Measurements from ENCODE around the gene DRC7. TPM values are rescaled to one million over a fixed set of nuclear protein-coding genes. Genes with fewer than 3 reads are reported as not detected.

Gene DRC7
- total and polyA plus RNA-seq, 9 of the 15 experiments (the other 6 are each of a cell fraction or from before 2014, with no cell fraction given) = 0.04 to 0.33 (median 0.12) TPM; not detected in 3

DNA sequence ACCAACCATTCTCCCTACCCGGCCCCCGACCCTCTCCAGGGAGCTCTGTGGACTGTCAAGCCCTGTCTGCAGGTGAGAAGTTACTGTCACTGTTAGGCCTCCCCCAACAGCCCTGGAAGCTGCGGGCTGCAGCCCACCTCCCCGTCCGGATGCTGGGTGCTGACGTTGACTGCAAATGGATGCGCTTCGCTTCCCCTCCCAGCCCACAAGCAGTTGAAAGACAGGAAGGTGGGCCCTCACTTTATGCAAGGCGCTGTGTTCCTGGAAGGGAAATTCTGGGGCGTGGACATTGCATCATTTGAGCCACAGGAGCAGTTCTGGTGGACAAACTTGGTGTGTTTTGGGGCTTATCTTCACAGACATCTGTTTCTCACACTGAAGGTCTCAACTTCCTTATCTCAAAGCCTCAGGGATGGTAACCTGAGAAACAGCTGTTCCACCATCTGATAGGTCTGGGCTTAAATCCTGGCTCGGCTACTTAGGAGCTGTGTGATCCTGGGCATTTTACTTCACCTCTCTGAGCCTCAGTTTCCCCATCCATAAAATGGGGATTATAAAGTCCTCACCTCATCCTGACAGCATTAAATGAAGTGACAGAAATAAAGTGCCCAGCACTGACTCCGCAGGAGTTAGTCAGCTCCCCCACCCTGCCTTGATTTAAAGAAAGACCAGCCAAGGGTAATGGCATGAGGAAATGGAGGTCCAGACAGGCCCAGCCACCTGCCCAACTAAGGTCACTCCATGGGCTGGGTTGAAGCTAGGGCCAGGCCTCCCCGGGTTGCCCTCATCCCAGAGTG lies 4.6 kb upstream of the DRC7 start (continued):
- TF ChIP-seq JUND (IDR thresholded peaks at IDR 0.05; ENCODE audit: borderline replicate concordance, low read depth, low read length) = peak; percentile 96
- peak; percentile 90; the same call in 1 of the 3 replicates for TF ChIP-seq JUND (tag; IDR thresholded peaks at IDR 0.05; ENCODE audit: borderline replicate concordance, low read depth, low read length)
- no peak; the same call in 1 of the 2 replicates for TF ChIP-seq XRCC5 (IDR thresholded peaks at IDR 0.05; ENCODE audit: low read depth, low read length)
- TF ChIP-seq, protein P1, sequence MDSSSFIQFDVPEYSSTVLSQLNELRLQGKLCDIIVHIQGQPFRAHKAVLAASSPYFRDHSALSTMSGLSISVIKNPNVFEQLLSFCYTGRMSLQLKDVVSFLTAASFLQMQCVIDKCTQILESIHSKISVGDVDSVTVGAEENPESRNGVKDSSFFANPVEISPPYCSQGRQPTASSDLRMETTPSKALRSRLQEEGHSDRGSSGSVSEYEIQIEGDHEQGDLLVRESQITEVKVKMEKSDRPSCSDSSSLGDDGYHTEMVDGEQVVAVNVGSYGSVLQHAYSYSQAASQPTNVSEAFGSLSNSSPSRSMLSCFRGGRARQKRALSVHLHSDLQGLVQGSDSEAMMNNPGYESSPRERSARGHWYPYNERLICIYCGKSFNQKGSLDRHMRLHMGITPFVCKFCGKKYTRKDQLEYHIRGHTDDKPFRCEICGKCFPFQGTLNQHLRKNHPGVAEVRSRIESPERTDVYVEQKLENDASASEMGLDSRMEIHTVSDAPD (CRISPR knock-in tag; IDR thresholded peaks at IDR 0.05) = peak; percentile 57; the same call in 1 of the 2 replicates
- no peak for TF ChIP-seq EWSR1 (IDR thresholded peaks at IDR 0.05; ENCODE audit: borderline replicate concordance, low read depth, partially characterized antibody)
- no peak for TF ChIP-seq SIX5 (IDR thresholded peaks at IDR 0.05; ENCODE audit: borderline replicate concordance in 1 of 2, insufficient read depth in 1 of 2, low read depth in 1 of 2, low read length in 2 of 2)
- TF ChIP-seq DACH1 (IDR thresholded peaks at IDR 0.05; ENCODE audit: partially characterized antibody) = peak; percentile 100
- peak in 1 of 2 experiments; percentile 92; a peak in 2 of 4 replicates for TF ChIP-seq SRF (CRISPR knock-in tag; IDR thresholded peaks at IDR 0.05)
- TF ChIP-seq, protein P2, sequence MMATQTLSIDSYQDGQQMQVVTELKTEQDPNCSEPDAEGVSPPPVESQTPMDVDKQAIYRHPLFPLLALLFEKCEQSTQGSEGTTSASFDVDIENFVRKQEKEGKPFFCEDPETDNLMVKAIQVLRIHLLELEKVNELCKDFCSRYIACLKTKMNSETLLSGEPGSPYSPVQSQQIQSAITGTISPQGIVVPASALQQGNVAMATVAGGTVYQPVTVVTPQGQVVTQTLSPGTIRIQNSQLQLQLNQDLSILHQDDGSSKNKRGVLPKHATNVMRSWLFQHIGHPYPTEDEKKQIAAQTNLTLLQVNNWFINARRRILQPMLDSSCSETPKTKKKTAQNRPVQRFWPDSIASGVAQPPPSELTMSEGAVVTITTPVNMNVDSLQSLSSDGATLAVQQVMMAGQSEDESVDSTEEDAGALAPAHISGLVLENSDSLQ (IDR thresholded peaks at IDR 0.05) = peak; percentile 90
- TF ChIP-seq, protein P3, sequence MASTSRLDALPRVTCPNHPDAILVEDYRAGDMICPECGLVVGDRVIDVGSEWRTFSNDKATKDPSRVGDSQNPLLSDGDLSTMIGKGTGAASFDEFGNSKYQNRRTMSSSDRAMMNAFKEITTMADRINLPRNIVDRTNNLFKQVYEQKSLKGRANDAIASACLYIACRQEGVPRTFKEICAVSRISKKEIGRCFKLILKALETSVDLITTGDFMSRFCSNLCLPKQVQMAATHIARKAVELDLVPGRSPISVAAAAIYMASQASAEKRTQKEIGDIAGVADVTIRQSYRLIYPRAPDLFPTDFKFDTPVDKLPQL (IDR thresholded peaks at IDR 0.05; ENCODE audit: extremely low read depth, insufficient read length) = no peak
- TF ChIP-seq FOXM1 (IDR thresholded peaks at IDR 0.05; ENCODE audit: low read depth) = peak; percentile 99
- 0 out of 2 replicates have a peak, but pooled peaks have one; percentile 28 for TF ChIP-seq FOXM1 (CRISPR knock-in tag; IDR thresholded peaks at IDR 0.05; ENCODE audit: low read depth)
- peak; percentile 95 for TF ChIP-seq HMGN3 (IDR thresholded peaks at IDR 0.05; ENCODE audit: borderline replicate concordance, extremely low read depth, insufficient read length, low read depth, low read length)
- peak; percentile 100 for TF ChIP-seq ARID1B (IDR thresholded peaks at IDR 0.05)
- TF ChIP-seq SMAD4 (CRISPR knock-in tag; conservative IDR thresholded peaks at IDR 0.05) = peak; percentile 99
- TF ChIP-seq, protein P4, sequence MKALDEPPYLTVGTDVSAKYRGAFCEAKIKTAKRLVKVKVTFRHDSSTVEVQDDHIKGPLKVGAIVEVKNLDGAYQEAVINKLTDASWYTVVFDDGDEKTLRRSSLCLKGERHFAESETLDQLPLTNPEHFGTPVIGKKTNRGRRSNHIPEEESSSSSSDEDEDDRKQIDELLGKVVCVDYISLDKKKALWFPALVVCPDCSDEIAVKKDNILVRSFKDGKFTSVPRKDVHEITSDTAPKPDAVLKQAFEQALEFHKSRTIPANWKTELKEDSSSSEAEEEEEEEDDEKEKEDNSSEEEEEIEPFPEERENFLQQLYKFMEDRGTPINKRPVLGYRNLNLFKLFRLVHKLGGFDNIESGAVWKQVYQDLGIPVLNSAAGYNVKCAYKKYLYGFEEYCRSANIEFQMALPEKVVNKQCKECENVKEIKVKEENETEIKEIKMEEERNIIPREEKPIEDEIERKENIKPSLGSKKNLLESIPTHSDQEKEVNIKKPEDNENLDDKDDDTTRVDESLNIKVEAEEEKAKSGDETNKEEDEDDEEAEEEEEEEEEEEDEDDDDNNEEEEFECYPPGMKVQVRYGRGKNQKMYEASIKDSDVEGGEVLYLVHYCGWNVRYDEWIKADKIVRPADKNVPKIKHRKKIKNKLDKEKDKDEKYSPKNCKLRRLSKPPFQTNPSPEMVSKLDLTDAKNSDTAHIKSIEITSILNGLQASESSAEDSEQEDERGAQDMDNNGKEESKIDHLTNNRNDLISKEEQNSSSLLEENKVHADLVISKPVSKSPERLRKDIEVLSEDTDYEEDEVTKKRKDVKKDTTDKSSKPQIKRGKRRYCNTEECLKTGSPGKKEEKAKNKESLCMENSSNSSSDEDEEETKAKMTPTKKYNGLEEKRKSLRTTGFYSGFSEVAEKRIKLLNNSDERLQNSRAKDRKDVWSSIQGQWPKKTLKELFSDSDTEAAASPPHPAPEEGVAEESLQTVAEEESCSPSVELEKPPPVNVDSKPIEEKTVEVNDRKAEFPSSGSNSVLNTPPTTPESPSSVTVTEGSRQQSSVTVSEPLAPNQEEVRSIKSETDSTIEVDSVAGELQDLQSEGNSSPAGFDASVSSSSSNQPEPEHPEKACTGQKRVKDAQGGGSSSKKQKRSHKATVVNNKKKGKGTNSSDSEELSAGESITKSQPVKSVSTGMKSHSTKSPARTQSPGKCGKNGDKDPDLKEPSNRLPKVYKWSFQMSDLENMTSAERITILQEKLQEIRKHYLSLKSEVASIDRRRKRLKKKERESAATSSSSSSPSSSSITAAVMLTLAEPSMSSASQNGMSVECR (CRISPR knock-in tag; IDR thresholded peaks at IDR 0.05) = 0 out of 2 replicates have a peak, but pooled peaks have one; percentile 34
- TF ChIP-seq TCFL5 (CRISPR knock-in tag; conservative IDR thresholded peaks at IDR 0.05) = peak; percentile 37; the same call in 1 of the 2 replicates
- TF ChIP-seq SMAD3 (CRISPR knock-in tag; conservative IDR thresholded peaks at IDR 0.05) = peak; percentile 93
